SH-SY5Y (cell line): Measurements from ENCODE around the gene FIGNL1.

Experiments
- GATA2 ChIP-seq: IDR thresholded peaks from 2 replicates; pipeline ENCODE4 v1.6.1; 2011; ENCODE audit warnings: mild to moderate bottlenecking, low read depth, low read length
- GATA3 ChIP-seq: IDR thresholded peaks from 2 replicates; pipeline ENCODE4 v1.6.1; 2011; ENCODE audit warnings: low read depth, mild to moderate bottlenecking, low read length, moderate library complexity

DNA sequence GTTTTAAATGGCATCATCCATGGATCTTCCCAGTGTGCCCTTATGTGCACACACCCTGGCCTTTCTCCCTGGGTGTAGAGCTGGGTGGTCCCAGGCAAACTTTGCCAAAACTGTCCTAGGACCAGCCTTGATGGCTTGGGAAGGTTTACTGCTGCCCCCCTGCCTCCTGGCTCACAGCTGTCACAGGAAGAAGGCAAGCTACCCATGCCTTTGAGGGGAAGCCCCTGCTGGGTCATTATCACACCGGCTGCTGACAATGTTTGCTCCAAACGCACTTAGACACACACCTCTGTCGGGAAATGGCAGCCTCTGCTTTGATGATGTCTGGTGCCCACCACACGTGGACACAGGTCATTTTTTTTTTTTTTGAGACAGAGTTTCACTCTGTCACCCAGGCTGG lies 25.2 kb upstream of the FIGNL1 start:
- TF ChIP-seq GATA2 (no peak), GATA3 (no peak)
